Measurements from ENCODE around the gene NOC2L.

- TF ChIP-seq CTCF (IDR thresholded peaks at IDR 0.05 in 8 of 11, conservative IDR thresholded peaks at IDR 0.05 in 3 of 11) (no peak), POLR2A (IDR thresholded peaks at IDR 0.05) (no peak)
Observed at GRCh38 chr1:931380-932172, 27.5 kb downstream of the NOC2L start.

Data from spleen (tissue), 7 donors.